WTC11 (cell line): ENCODE data around the gene LRMDA.

Experiments used
- CREB1 ChIP-seq: sonication (generic); formaldehyde crosslinking; IDR thresholded peaks from 2 replicates; pipeline ENCODE4 v1.8.0; 2023; ENCODE audit warnings: mild to moderate bottlenecking, missing genetic modification reagents
- CTCF ChIP-seq: fragments of 200-600 bp; IDR thresholded peaks from 2 replicates; pipeline ENCODE4 v1.8.0; 2022; ENCODE audit warnings: antibody characterized with exemption
- ESRRA ChIP-seq: sonication (generic); formaldehyde crosslinking; IDR thresholded peaks from 2 replicates; pipeline ENCODE4 v1.8.1; 2022; ENCODE audit warnings: mild to moderate bottlenecking, missing genetic modification reagents, borderline replicate concordance
- ETV6 ChIP-seq: sonication (generic); formaldehyde crosslinking; IDR thresholded peaks from 2 replicates; pipeline ENCODE4 v1.8.1; 2022; ENCODE audit warnings: mild to moderate bottlenecking, missing genetic modification reagents
- GABPB1 ChIP-seq: sonication (generic); formaldehyde crosslinking; IDR thresholded peaks from 2 replicates; pipeline ENCODE4 v1.8.1; 2023; ENCODE audit warnings: mild to moderate bottlenecking, missing genetic modification reagents
- MAX ChIP-seq: sonication (generic); formaldehyde crosslinking; IDR thresholded peaks from 2 replicates; pipeline ENCODE4 v1.8.0; 2022; ENCODE audit warnings: mild to moderate bottlenecking, missing genetic modification reagents
- SP1 ChIP-seq: sonication (generic); formaldehyde crosslinking; conservative IDR thresholded peaks from 2 replicates; pipeline ENCODE4 v1.8.1; 2022; ENCODE audit warnings: missing genetic modification reagents
- ZBTB43 ChIP-seq: sonication (generic); formaldehyde crosslinking; IDR thresholded peaks from 2 replicates; pipeline ENCODE4 v1.8.1; 2023; ENCODE audit warnings: mild to moderate bottlenecking, missing genetic modification reagents
- ZNF121 ChIP-seq: sonication (generic); formaldehyde crosslinking; IDR thresholded peaks from 2 replicates; pipeline ENCODE4 v1.8.0; 2023; ENCODE audit warnings: missing genetic modification reagents
- ZNF138 ChIP-seq: sonication (generic); formaldehyde crosslinking; conservative IDR thresholded peaks from 2 replicates; pipeline ENCODE4 v1.8.1; 2022; ENCODE audit warnings: mild to moderate bottlenecking, moderate library complexity, missing genetic modification reagents
- ZNF263 ChIP-seq: sonication (generic); formaldehyde crosslinking; IDR thresholded peaks from 2 replicates; pipeline ENCODE4 v1.8.1; 2022; ENCODE audit warnings: low read depth, mild to moderate bottlenecking, moderate library complexity, missing genetic modification reagents
- ZNF671 ChIP-seq: fragments of 250-450 bp; sonication (Bioruptor Pico); IDR thresholded peaks from 2 replicates; pipeline ENCODE4 v1.8.0; 2021; ENCODE audit warnings: mild to moderate bottlenecking

- TF ChIP-seq GABPB1 (no peak), CREB1 (CRISPR knock-in tag) (no peak), ESRRA (CRISPR knock-in tag) (no peak), MAX (no peak), CTCF (no peak), SP1 (CRISPR knock-in tag) (no peak), ZBTB43 (CRISPR knock-in tag) (no peak), ZNF263 (CRISPR knock-in tag) (no peak), ETV6 (CRISPR knock-in tag) (no peak), ZNF121 (CRISPR knock-in tag) (no peak), ZNF671 (CRISPR knock-in tag) (no peak), ZNF138 (CRISPR knock-in tag) (no peak)
Measured at GRCh38 chr10:75528392-75528791, 97.0 kb downstream of the LRMDA start.
